Fibroblast of skin of scalp (primary cell): ENCODE data around the gene ADAMTS18. TPM values are rescaled to one million over a fixed set of nuclear protein-coding genes. Genes with fewer than 3 reads are reported as not detected.
A peak's percentile ranks its signal among the peaks of the same experiment; 100 is the strongest.
"Not testable (repeated sequence)": the region's sequence is repeated elsewhere in the genome, so short reads cannot be mapped to it uniquely, and the experiment has no call there.

Experiments used
- DNase-seq: peaks from one replicate; pipeline ENCODE4 v3.0.0-alpha.2; 2013
- polyA plus RNA-seq, 2 experiments: library from polyadenylated mRNA; unstranded; fragments of 120-200 nt; gene quantifications; one replicate each; pipeline ENCODE4 v1.2.1, GENCODE V29; 2013; ENCODE audit not compliant: insufficient read length in 2 of 2

Gene ADAMTS18
- polyA plus RNA-seq (2013, experiment 1 of 2; ENCODE audit: insufficient read length) = not detected
- polyA plus RNA-seq (2013, experiment 2 of 2; ENCODE audit: insufficient read length) = 0.17 TPM

- DNase-seq = no peak
Observed at GRCh38 chr16:77434530-77435271, at the start of gene ADAMTS18. Gene ADAMTS18, minus strand, starts transcription at chr16:77435034. Its CDS starts 339 bp downstream, at chr16:77434695.

- DNase-seq = no peak
Observed at GRCh38 chr16:77480681-77481315, 46.0 kb upstream of the ADAMTS18 start.

GRCh38 chr16:77472262-77472661 is 37.4 kb upstream of the ADAMTS18 start:
- no peak for DNase-seq

GRCh38 chr16:77470851-77471250 is 36.0 kb upstream of the ADAMTS18 start:
- DNase-seq = no peak

- DNase-seq = no peak
Observed at GRCh38 chr16:77469634-77470033, 34.8 kb upstream of the ADAMTS18 start.

GRCh38 chr16:77468831-77469230 is 34.0 kb upstream of the ADAMTS18 start:
- no peak for DNase-seq

- no peak for DNase-seq
Observed at GRCh38 chr16:77467821-77468335, 33.0 kb upstream of the ADAMTS18 start.

- not testable (repeated sequence) for DNase-seq
Observed at GRCh38 chr16:77463659-77464058, 28.8 kb upstream of the ADAMTS18 start.

GRCh38 chr16:77462894-77463293 is 28.1 kb upstream of the ADAMTS18 start:
- no peak for DNase-seq

GRCh38 chr16:77459534-77460254 is 24.9 kb upstream of the ADAMTS18 start:
- DNase-seq = no peak

- peak; percentile 43 for DNase-seq
Observed at GRCh38 chr16:77457046-77457445, 22.2 kb upstream of the ADAMTS18 start.

- DNase-seq = no peak
Observed at GRCh38 chr16:77452243-77452642, 17.4 kb upstream of the ADAMTS18 start.

- DNase-seq = no peak
Observed at GRCh38 chr16:77450790-77451487, 16.1 kb upstream of the ADAMTS18 start.

GRCh38 chr16:77449208-77449607 is 14.4 kb upstream of the ADAMTS18 start:
- DNase-seq = no peak

GRCh38 chr16:77445324-77445723 is 10.5 kb upstream of the ADAMTS18 start:
- no peak for DNase-seq

GRCh38 chr16:77444147-77444460 is 9.3 kb upstream of the ADAMTS18 start:
- no peak for DNase-seq

- DNase-seq = no peak
Observed at GRCh38 chr16:77443357-77444146, 8.7 kb upstream of the ADAMTS18 start.

- DNase-seq = no peak
Observed at GRCh38 chr16:77442078-77442477, 7.2 kb upstream of the ADAMTS18 start.

GRCh38 chr16:77439106-77439505 is 4.3 kb upstream of the ADAMTS18 start:
- DNase-seq = no peak

GRCh38 chr16:77437859-77438258 is 3.0 kb upstream of the ADAMTS18 start:
- peak; percentile 38 for DNase-seq

- no peak for DNase-seq
Observed at GRCh38 chr16:77435272-77435820, 512 bp upstream of the ADAMTS18 start.
